K562 (cell line): ENCODE results near the gene CENPP. TPM values are rescaled to one million over a fixed set of nuclear protein-coding genes. Genes with fewer than 3 reads are reported as not detected.

ENCODE experiments used
- AFF1 ChIP-seq, 2 experiments: fragments of 450-650 bp; IDR thresholded peaks; 2 replicates each; pipeline ENCODE4 v1.6.1; 2018; ENCODE audit warnings: mild to moderate bottlenecking in 2 of 2, low read depth in 1 of 2; ENCODE audit not compliant: partially characterized antibody in 2 of 2
- BRF1 ChIP-seq: IDR thresholded peaks from 3 replicates; pipeline ENCODE4 v1.6.1; 2011; ENCODE audit warnings: borderline replicate concordance, mild to moderate bottlenecking; ENCODE audit not compliant: insufficient read length; ENCODE audit errors: extremely low read depth
- HNRNPLL ChIP-seq: fragments of 200-400 bp; formaldehyde crosslinking; IDR thresholded peaks from 2 replicates; pipeline ENCODE4 v1.6.1; 2017; ENCODE audit warnings: low read length, low read depth, mild to moderate bottlenecking; ENCODE audit not compliant: poor library complexity, severe bottlenecking
- MGA ChIP-seq: fragments of 450-650 bp; IDR thresholded peaks from 2 replicates; pipeline ENCODE4 v1.6.1; 2016; ENCODE audit warnings: mild to moderate bottlenecking, moderate library complexity
- MXI1 ChIP-seq: IDR thresholded peaks from 2 replicates; pipeline ENCODE4 v1.6.1; 2011; ENCODE audit warnings: low read depth, mild to moderate bottlenecking, improper control_type of control experiment, low read length
- RBM14 ChIP-seq: fragments of 200-400 bp; formaldehyde crosslinking; IDR thresholded peaks from 2 replicates; pipeline ENCODE4 v1.6.1; 2018; ENCODE audit warnings: low read depth, mild to moderate bottlenecking, low read length, moderate library complexity, borderline replicate concordance; ENCODE audit not compliant: insufficient read depth
- SIN3B ChIP-seq: fragments of 450-650 bp; IDR thresholded peaks from 2 replicates; pipeline ENCODE4 v1.6.1; 2017; ENCODE audit warnings: low read depth, mild to moderate bottlenecking, moderate library complexity
- SIX5 ChIP-seq, 2 experiments: IDR thresholded peaks; 2 replicates each; pipeline ENCODE4 v1.6.1; 2011; ENCODE audit warnings: low read length in 2 of 2, borderline replicate concordance in 1 of 2, low read depth in 1 of 2, mild to moderate bottlenecking in 1 of 2, moderate library complexity in 1 of 2; ENCODE audit not compliant: insufficient read depth in 1 of 2
- SMARCA5 ChIP-seq: fragments of 450-650 bp; IDR thresholded peaks from 2 replicates; pipeline ENCODE4 v1.6.1; 2016
- TBP ChIP-seq: optimal IDR thresholded peaks from 2 replicates; pipeline ENCODE3; 2011; ENCODE audit warnings: low read depth, low read length, improper control_type of control experiment
- ZBTB17 ChIP-seq: fragments of 450-650 bp; formaldehyde crosslinking; IDR thresholded peaks from 2 replicates; pipeline ENCODE4 v1.4.0; 2020; ENCODE audit warnings: mild to moderate bottlenecking
- polyA plus RNA-seq, 8 experiments: library from polyadenylated mRNA; depleted of rRNA in 4 of 8; stranded (reverse) in 5 of 8; unstranded in 3 of 8; fragments of >200 nt; fragmentation: Nextera tagmentation in 2 of 8; fragmentation: Illumina TruSeq in 1 of 8; extraction: Ambion mirVana in 2 of 8; extraction: Trizol in 1 of 8; gene quantifications; 2 replicates each; pipeline versions ENCODE4 v1.2.1 to v1.2.3, GENCODE V29; 2011 to 2014; ENCODE audit warnings: inconsistent platforms in 1 of 8, missing spikeins in 1 of 8
- total RNA-seq, 7 experiments: library from RNA; depleted of rRNA in 6 of 7; stranded (reverse); fragments of >200 nt in 6 of 7; fragmentation: Illumina TruSeq in 2 of 7; extraction: Trizol in 2 of 7; gene quantifications; 2 replicates each; pipeline versions ENCODE4 v1.2.1 to v1.2.3, GENCODE V29; 2011 to 2021; ENCODE audit warnings: low replicate concordance in 1 of 7

Gene CENPP
- total and polyA plus RNA-seq, 9 of the 15 experiments (the other 6 are each of a cell fraction or from before 2014, with no cell fraction given), result 8.0 to 28.5 (median 17.9) TPM

GRCh38 chr9:92325269-92325990, at the start of gene CENPP, which contains the start of gene NOL8 (continued):
- TF ChIP-seq SIN3B (peak; percentile 96), MGA (peak; percentile 90), HNRNPLL (peak; percentile 71), AFF1 (IDR thresholded peaks at IDR 0.05; ENCODE audit: low read depth in 1 of 2, partially characterized antibody in 2 of 2) (peak; percentile 45 to 94), RBM14 (no peak), MXI1 (no peak; the same call in 1 of the 2 replicates), SMARCA5 (no peak), BRF1 (no peak), ZBTB17 (CRISPR knock-in tag) (no peak), TBP (peak; percentile 83), SIX5 (IDR thresholded peaks at IDR 0.05; ENCODE audit: borderline replicate concordance in 1 of 2, insufficient read depth in 1 of 2, low read depth in 1 of 2, low read length in 2 of 2) (peak; percentile 38 to 45; a peak in 3 of 4 replicates)
